DOHH2 (cell line): Measurements from ENCODE around the gene PIM1.

ENCODE experiments used
- CTCF ChIP-seq: fragments of 200-600 bp; sonication (generic); IDR thresholded peaks from one replicate; pipeline ENCODE4 v1.5.1; 2014; ENCODE audit warnings: antibody characterized with exemption, mild to moderate bottlenecking, low read depth, low read length; ENCODE audit not compliant: poor library complexity, severe bottlenecking
- EZH2phosphoT487 ChIP-seq: fragments of 200-600 bp; sonication (generic); IDR thresholded peaks from 2 replicates; pipeline ENCODE4 v1.6.1; 2017; ENCODE audit warnings: borderline replicate concordance, mild to moderate bottlenecking, antibody characterized with exemption, low read length, moderate library complexity, mixed read lengths

GRCh38 chr6:37170273-37171200 lies 585 bp downstream of the PIM1 start:
- TF ChIP-seq CTCF (peak; percentile 13), EZH2phosphoT487 (no peak)
